Kidney (tissue), 14 donors: ENCODE measurements around the gene MBOAT2. TPM values are rescaled to one million over a fixed set of nuclear protein-coding genes. Genes with fewer than 3 reads are reported as not detected.

ENCODE experiments used
- DNase-seq, 5 donors: peaks; one replicate each; pipeline ENCODE4 v3.0.0-alpha.2; 2013 to 2020
- FAIRE-seq: peaks from 2 replicates; lab custom pipeline; 2012; peaks lifted over from hg19 to GRCh38; lab: Jason Lieb, UNC
- H3K27ac ChIP-seq, 2 donors: one replicate each; pipeline ENCODE4 v1.7.0; 2013; ENCODE audit warnings: low read depth in 2 of 2, low read length in 2 of 2, inconsistent platforms in 1 of 2
- H3K27me3 ChIP-seq: one replicate; pipeline ENCODE4 v1.7.1; 2013; ENCODE audit warnings: low read length, inconsistent platforms; ENCODE audit not compliant: control insufficient read depth, insufficient read depth
- H3K36me3 ChIP-seq, 3 donors: one replicate each; pipeline versions ENCODE4 v1.7.0 to v1.7.1; 2013; ENCODE audit warnings: low read length in 3 of 3, control low read depth in 1 of 3, inconsistent platforms in 1 of 3; ENCODE audit not compliant: insufficient read depth in 3 of 3, control insufficient read depth in 2 of 3
- H3K4me1 ChIP-seq, 3 donors: one replicate each; pipeline versions ENCODE4 v1.7.0 to v1.7.1; 2013; ENCODE audit warnings: low read length in 3 of 3, inconsistent platforms in 1 of 3, low read depth in 1 of 3; ENCODE audit not compliant: control insufficient read depth in 2 of 3, insufficient read depth in 2 of 3
- H3K4me3 ChIP-seq, 3 donors: one replicate each; pipeline versions ENCODE4 v1.7.0 to v1.8.1; 2013; ENCODE audit warnings: low read length in 3 of 3, control low read depth in 1 of 3, inconsistent platforms in 1 of 3
- H3K9ac ChIP-seq, 3 donors: one replicate each; pipeline versions ENCODE4 v1.7.0 to v1.7.1; 2013; ENCODE audit warnings: low read length in 3 of 3, control low read depth in 1 of 3, inconsistent platforms in 1 of 3
- H3K9me3 ChIP-seq, 3 donors: one replicate each; pipeline versions ENCODE4 v1.7.0 to v1.7.1; 2013; ENCODE audit warnings: low read length in 3 of 3, control low read depth in 1 of 3, inconsistent platforms in 1 of 3; ENCODE audit not compliant: control insufficient read depth in 2 of 3, insufficient read depth in 1 of 3
- CTCF ChIP-seq: IDR thresholded peaks from 3 replicates; pipeline ENCODE4 v1.5.1; 2012; ENCODE audit warnings: mild to moderate bottlenecking, moderate library complexity, borderline replicate concordance; ENCODE audit not compliant: insufficient read depth; ENCODE audit errors: extremely low read depth
- intact Hi-C: fragments of 100-400 bp; cut with DNase I; formaldehyde crosslinking; loops from one replicate; pipeline ENCODE4 v1.11.1; 2022
- polyA plus RNA-seq: library from polyadenylated mRNA; stranded (reverse); fragments of 350-450 nt; fragmentation: Illumina TruSeq; extraction: RNeasy Lipid Tissue Mini Kit (QIAGEN cat#74804); gene quantifications from one replicate; pipeline ENCODE4 v1.2.3, GENCODE V29; 2014; ENCODE audit warnings: low read depth, low replicate concordance; ENCODE audit not compliant: insufficient read depth
- total RNA-seq: library from RNA; stranded (reverse); fragmentation: NEBNext Ultra II Directional; extraction: Animal tissue kit (Norgen Biotek cat#: 25700); gene quantifications from one replicate; pipeline ENCODE4 v1.2.1, GENCODE V29; 2021
- donor health status: control.
- donor health status: control.
- donor health status: control.
- donor health status: control.
- donor health status: control.
- donor health status: DM: yes; HTN: yes; CAD: no.
- donor health status: Normal renal cell carcinoma (clear cell type).

MBOAT2 gene
- total and polyA plus RNA-seq, 2 donors from 2014 or later, result 15.9 to 28.6 TPM

DNA sequence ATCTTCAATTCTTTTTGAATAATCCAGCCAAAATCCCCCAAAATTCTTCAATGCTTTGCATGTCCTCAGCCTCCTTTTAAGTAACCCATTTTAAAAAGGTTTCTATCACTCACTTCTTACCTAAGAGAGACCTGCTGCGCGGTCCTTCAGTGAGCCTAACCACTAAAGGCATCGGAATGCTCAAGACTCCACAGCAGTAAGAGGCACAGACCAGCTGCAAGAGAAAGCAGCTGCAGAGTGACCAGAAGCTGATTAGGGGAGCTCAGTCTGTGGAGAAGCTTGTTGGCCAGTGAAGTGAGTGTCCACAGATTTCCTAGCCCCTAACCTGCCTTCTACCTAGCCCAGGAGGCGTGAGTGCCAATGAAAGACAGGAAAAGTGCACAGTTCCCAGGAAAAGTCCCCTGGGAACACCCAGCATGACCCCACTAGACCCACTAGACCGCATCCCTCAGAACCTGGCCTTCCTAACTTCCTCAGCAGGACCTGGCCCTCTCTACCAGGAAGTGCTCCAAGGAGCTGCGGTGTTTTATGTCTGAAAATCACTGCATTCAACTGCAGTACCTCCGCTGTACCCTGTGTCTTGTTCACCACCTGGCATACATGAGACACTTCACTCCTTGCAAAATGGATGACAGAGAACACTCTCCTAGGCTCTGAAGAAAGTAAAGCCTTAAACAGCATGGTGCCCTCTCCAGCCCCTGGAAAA, 10.1 kb downstream of the MBOAT2 start:
- no peak for FAIRE-seq
- H3K4me3 ChIP-seq, result no peak overlapping the region
- no peak for DNase-seq
- H3K27me3 ChIP-seq, result no peaks in the 10 kb centered on the region
- no peaks in the 10 kb centered on the region for H3K36me3 ChIP-seq
- no peaks in the 10 kb centered on the region for H3K9me3 ChIP-seq
- no peak for TF ChIP-seq CTCF
- H3K27ac ChIP-seq, result no peak overlapping the region
- H3K4me1 ChIP-seq, result no peaks in the 10 kb centered on the region
- no peak overlapping the region for H3K9ac ChIP-seq
- intact Hi-C loops, result no loop called here

GRCh38 chr2:8992643-8993042, 10.8 kb downstream of the MBOAT2 start:
- no peaks in the 10 kb centered on the region for H3K4me1 ChIP-seq
- intact Hi-C loops, result no loop called here
- no peak overlapping the region for H3K4me3 ChIP-seq
- no peak for FAIRE-seq
- H3K9me3 ChIP-seq, result no peaks in the 10 kb centered on the region
- H3K36me3 ChIP-seq, result no peaks in the 10 kb centered on the region
- H3K27ac ChIP-seq, result no peak overlapping the region
- no peak for DNase-seq
- no peak overlapping the region for H3K9ac ChIP-seq
- no peak for TF ChIP-seq CTCF
- H3K27me3 ChIP-seq, result no peaks in the 10 kb centered on the region

GRCh38 chr2:8989536-8990079, 13.9 kb downstream of the MBOAT2 start:
- intact Hi-C loops, result no loop called here
- H3K4me1 ChIP-seq, result peaks cover 0 to 3% (median 0%) of the 10 kb centered on the region in 3 donors
- no peak for TF ChIP-seq CTCF
- H3K4me3 ChIP-seq, result no peak overlapping the region
- H3K36me3 ChIP-seq, result no peaks in the 10 kb centered on the region
- DNase-seq (no peak), FAIRE-seq (no peak)
- H3K27ac ChIP-seq, result no peak overlapping the region
- H3K9me3 ChIP-seq, result no peaks in the 10 kb centered on the region
- no peak overlapping the region for H3K9ac ChIP-seq
- H3K27me3 ChIP-seq, result no peaks in the 10 kb centered on the region
